HCT116 (cell line): ENCODE results near the gene NCAN.

ENCODE experiments used
- CTCF ChIP-seq, 3 experiments: fragments of 200-600 bp in 1 of 3; sonication (generic) in 1 of 3; IDR thresholded peaks in 2 of 3; conservative IDR thresholded peaks in 1 of 3; 2 replicates each; pipeline ENCODE4 v1.5.1; 2012 to 2017; ENCODE audit warnings: low read depth in 2 of 3, low read length in 2 of 3, antibody characterized with exemption in 1 of 3, borderline replicate concordance in 1 of 3, control low read depth in 1 of 3, mild to moderate bottlenecking in 1 of 3, mixed read lengths in 1 of 3, mixed run types in 1 of 3, moderate library complexity in 1 of 3; ENCODE audit not compliant: insufficient read depth in 1 of 3
- EGR1 ChIP-seq: IDR thresholded peaks from 2 replicates; pipeline ENCODE4 v1.6.1; 2012; ENCODE audit warnings: low read depth
- EZH2 ChIP-seq: fragments of 200-600 bp; sonication (generic); IDR thresholded peaks from 2 replicates; pipeline ENCODE4 v1.6.1; 2017; ENCODE audit warnings: antibody characterized with exemption, mixed run types
- JUND ChIP-seq: IDR thresholded peaks from 2 replicates; pipeline ENCODE4 v1.6.1; 2012
- POLR2A ChIP-seq: IDR thresholded peaks from 2 replicates; pipeline ENCODE4 v1.7.0; 2011; ENCODE audit warnings: borderline replicate concordance; ENCODE audit not compliant: insufficient read depth, insufficient read length; ENCODE audit errors: extremely low read depth
- REST ChIP-seq: IDR thresholded peaks from 2 replicates; pipeline ENCODE4 v1.6.1; 2012; ENCODE audit warnings: low read depth
- YY1 ChIP-seq: IDR thresholded peaks from 2 replicates; pipeline ENCODE4 v1.6.1; 2011; ENCODE audit warnings: low read length, low read depth, moderate library complexity, mild to moderate bottlenecking; ENCODE audit not compliant: insufficient replicate concordance; ENCODE audit errors: extremely low read depth
- TF ChIP-seq, protein P1 (sequence below): IDR thresholded peaks from 2 replicates; pipeline ENCODE4 v1.6.1; 2012

DNA sequence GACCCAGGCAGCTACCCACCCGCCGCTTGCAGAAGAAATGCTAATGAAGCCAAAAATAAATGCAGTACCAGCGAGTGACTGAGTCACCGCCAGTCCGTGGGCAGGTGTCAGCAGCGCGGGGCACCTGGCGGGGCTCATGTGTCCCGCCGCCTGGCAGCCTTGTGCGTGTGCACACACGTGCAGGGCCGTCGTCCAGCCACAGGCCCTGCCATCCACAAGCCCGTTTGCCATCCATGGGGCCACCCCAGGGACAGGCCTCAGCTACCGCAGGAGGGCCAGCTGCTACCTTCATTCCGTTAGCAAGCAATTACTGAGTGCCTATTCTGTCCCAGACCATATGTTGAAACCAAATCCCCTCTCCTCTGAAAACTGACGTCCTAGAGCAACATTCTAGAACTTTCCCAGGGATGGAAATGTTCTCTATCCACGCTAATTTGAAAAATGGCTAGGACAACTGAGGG lies 20.5 kb downstream of the NCAN start:
- TF ChIP-seq, protein P1, sequence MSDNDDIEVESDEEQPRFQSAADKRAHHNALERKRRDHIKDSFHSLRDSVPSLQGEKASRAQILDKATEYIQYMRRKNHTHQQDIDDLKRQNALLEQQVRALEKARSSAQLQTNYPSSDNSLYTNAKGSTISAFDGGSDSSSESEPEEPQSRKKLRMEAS, result no peak
- no peak for TF ChIP-seq CTCF (IDR thresholded peaks at IDR 0.05 in 2 of 3, conservative IDR thresholded peaks at IDR 0.05 in 1 of 3; ENCODE audit: borderline replicate concordance in 1 of 3, insufficient read depth in 1 of 3, low read depth in 2 of 3, low read length in 2 of 3)
- no peak for TF ChIP-seq EGR1
- TF ChIP-seq YY1, result no peak
- TF ChIP-seq JUND, result no peak
- TF ChIP-seq REST, result no peak
- no peak for TF ChIP-seq EZH2
- no peak for TF ChIP-seq POLR2A
